ENCODE data around the gene THUMPD3.

Gene THUMPD3, protein sequence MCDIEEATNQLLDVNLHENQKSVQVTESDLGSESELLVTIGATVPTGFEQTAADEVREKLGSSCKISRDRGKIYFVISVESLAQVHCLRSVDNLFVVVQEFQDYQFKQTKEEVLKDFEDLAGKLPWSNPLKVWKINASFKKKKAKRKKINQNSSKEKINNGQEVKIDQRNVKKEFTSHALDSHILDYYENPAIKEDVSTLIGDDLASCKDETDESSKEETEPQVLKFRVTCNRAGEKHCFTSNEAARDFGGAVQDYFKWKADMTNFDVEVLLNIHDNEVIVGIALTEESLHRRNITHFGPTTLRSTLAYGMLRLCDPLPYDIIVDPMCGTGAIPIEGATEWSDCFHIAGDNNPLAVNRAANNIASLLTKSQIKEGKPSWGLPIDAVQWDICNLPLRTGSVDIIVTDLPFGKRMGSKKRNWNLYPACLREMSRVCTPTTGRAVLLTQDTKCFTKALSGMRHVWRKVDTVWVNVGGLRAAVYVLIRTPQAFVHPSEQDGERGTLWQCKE

DNA sequence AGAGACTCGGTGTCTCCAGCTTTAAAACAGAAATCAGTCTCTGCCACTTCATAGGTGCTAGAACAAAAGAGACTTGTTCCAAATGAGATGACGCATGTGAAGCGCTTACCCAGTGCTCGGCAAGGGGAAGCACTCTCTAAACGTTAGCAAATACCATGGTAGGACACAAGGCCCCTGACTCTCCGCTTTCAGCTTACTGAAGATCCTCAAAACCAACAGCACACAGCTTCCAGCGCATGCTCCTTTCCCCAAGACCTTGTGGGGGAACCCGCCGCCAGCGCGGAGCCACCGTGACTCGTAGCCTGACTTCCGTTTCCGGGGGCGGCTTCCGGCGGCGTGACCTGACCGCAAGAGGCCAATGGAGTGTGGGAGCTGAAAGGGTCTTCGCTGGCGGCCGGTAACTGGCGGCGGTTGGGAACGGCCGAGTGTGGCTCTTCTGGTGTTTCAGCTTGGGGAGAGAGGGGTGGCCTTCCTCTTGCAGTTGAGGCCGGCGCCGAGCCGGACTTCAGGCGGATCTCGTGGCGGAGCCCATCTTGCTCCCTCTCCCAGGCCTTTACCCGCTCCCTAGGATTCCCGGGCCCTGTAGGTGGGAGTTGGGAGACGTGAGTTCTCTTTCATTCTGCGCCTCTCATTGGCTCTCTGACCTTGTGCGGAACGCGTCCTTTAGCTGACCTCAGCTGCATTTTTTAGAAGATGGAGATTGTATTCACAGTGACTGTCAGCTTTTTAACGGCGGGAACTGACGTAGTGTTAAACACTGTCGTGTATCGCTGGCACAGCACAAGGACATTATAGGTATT is at the start of gene THUMPD3:
Gene THUMPD3, plus strand, starts transcription at position 324 of the 800 bp plus-strand sequence. CDS start 2,015 bp downstream, outside the sequence.
- peak; percentile 93 for DNase-seq

DNA sequence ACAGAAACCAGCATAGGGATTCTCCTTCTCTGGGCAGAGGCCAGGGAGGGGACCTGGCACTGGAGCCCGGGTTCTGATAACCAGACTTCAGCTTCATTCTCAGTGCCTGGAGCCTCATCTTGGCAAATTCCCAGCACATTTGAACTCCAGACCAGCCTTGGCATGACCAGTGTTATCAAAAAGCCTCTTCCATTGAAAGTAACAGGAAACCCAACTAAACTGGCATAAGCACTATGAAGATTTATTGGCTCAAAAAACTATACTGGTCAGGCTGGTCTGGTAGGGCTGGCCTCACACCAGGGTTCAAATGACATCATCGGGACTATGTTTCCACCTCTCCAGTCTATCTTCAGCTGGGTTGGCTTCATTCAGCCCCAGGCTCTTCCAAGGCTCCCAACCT is 48.1 kb upstream of the THUMPD3 start:
- no peak for DNase-seq

DNA sequence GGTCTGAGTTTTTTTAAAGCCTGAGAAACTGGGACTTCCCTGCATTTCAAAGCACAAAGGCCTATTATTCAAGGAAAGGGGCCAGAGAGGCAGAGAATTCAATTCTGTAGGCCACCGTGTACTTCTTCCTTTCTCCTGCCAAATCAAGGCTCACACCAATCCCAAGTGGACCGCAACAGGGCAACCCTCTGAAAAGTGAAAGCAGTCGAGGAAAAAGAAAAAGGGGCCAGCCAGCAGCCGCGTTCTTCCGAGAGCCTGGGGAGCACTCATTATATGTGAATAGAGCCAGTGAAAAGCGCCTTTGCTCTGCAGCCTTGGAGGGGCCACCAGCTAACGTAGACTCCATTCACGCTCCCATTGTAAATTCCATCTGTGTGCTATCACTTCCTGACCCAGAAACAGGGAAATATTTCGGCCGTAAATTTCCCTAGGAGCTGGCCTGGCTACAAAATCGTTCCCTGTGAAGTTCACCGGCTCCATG is 45.9 kb upstream of the THUMPD3 start:
- DNase-seq: peak; percentile 77

DNA sequence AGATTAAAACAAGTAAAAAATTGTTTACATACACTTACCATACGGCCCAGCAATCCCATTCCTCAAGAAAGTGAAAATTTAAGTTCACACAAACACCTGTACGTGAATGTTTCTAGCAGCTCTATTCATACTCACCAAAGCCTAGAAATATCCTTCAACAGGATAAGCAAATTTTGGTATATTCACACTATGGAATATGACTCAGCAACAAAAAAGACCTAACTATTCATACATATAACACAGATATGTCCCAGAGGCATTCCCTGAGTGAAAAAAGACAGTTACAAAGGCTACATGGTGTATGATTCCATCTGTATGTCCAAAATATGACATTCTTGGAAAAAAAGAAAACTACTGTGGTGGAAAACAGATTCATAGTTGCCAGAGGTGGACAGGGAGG is 40.1 kb upstream of the THUMPD3 start:
- DNase-seq: no peak

DNA sequence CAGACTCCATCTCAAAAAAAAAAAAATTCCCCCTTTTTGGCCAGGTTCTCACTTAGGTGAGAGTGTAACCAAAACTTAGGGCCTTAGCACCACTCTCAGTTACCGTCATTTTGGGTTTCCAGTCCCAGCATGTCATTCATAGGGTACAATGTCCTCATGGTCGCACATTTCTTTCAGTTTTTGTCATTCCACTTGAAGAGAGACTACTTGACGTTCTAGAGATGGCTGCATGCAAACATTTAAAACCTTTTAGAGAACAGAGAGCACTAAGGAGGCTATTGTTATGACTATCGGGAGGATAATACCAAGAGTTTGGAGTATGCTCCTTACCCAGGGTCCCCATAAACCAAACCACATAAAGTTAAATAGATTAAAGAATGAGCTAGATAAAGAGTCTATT is 37.9 kb upstream of the THUMPD3 start:
- no peak for DNase-seq

DNA sequence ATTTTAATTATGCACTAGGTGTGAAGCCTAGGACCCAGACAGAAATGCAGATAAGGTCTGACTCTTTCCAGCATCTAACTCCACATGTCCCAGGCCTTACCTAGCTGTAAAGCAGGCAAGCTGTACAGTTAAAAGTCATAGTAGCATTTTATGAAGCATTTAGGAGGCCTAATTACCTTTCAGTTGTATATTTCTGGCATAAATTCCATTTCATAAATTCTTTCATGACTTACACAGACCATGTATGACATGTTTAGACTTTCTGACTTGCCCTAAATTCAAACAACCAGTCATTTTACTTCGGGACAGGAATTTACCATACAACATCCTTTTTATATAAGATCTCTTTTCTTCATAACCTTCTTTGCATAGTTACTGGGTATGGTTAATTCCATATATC is 35.3 kb upstream of the THUMPD3 start:
- DNase-seq: no peak

DNA sequence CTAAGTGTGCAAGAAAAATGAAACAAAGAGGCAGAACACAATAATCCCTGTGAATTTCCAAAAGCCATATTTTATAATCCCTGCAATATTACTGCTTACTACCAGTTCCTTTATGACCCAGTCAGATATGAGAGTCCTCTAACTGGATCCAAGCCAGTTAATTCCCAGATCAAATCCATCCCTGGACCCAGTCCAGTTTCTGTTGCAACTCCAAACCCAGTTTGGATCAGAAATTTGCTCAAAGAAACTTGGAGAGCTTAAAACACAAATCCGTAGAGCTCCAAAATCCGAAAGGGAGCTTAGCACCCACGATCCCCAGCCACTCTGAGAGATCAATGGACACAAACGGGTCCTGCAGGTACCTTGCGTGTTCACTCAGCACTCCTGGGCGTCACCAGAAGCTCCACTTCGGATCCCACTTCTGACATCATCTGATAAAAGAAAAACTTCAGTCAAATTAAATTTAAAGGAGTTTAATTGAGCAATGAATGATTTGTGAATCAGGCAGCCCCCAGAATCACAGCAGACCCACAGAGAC is 32.6 kb upstream of the THUMPD3 start:
- DNase-seq: no peak

DNA sequence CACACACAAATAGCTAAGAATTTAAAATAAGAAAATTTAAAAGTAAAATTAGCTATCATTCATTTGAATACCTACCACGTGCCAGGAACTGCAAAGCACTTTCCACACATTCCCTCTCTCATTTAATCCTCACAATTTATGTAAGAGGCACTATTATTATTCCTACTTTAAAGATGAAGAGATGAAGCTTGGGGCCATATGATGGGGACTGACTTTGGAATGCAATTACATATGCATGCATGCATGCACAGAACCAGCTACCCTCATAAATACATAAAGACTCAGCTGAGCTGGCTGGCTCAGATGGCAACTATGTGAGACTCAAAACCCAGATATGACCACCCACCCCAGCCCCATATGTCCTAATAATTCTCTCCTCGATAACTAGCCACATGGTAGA is 31.7 kb upstream of the THUMPD3 start:
- DNase-seq: peak; percentile 36

DNA sequence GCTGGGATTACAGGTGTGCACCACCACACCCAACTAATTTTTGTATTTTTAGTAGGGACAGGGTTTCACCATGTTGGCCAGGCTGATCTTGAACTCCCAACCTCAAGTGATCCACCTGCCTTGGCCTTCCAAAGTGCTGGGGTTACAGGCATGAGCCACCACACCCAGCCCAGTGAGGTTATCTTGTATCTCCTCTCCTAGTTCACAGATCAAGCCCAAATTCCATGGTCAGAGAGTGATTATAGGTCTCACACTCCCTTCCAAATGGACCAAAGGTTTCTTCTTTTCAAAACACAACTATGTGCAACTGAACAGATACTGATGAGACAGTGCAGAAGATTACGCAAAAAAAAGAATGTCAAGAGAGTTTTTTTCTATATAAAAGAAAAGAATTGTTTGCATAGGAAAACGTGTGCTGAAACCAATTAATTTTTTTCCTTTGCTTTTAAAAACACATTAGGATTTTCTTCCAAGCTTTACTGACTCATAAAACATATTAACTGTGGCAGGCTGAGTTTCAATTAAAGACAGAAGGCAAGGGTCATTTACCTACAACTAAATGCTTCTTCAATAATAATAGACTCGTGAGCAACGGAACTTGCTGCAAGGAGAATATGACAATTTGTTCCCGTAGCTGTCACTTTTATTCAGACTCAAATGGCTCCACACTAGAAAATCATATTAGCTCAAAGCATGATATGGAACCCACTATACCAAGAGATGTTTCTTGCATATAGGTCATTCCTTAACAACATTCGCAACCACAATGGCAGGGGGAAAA is 30.4 kb upstream of the THUMPD3 start:
- DNase-seq: no peak

DNA sequence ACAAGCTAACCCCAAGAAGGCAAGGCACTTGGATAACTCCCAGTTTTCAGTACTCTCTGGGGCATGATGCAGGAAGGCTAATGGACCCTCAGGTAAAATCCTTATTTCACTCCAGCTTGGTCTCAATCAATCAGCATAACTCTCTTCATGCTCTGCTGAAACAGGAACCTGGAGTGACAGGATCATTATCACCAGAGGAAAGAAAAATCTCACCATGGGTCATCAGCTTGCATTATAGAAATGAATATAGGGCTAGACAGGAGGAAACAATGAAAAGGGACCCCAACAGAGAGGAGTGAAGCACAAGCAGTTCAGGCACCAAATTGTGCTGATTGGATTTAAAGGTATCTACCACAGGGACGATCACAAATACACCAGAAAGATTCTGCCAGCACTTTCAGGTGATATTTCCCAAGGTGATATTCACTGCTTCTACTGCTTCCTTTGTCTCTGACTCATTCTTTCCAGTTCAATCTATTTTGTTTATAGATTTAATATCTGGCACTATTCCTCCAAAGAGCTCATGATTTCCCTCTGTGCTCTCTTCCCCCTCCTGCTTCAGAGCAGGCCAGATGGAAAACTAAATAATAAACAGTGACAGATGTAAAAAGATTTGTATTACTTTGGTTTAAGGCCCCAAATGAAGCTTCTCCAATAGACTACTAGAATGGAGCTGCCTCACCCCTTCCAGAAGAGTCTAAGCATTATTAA is 22.9 kb upstream of the THUMPD3 start:
- DNase-seq: no peak

DNA sequence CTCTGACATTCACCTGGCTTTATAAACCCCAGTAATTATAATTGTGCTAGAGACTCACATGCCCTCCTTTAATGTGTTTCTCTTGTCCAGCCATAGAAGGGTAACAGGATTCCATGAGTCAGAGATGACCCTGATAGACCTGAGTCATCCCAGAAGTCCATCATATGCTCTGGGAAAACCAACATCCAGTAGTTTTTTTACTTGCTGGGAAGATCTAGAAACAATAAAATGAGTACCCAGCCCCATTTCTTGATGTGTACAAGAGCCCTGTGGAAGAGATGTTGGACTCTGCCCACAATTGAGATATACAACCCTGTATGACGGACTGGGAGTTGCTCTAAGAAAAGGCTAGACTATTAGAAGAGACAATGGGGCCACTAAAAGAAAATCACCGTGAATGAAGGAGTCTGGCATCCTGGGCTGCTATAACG is 22.4 kb upstream of the THUMPD3 start:
- DNase-seq: peak; percentile 87

DNA sequence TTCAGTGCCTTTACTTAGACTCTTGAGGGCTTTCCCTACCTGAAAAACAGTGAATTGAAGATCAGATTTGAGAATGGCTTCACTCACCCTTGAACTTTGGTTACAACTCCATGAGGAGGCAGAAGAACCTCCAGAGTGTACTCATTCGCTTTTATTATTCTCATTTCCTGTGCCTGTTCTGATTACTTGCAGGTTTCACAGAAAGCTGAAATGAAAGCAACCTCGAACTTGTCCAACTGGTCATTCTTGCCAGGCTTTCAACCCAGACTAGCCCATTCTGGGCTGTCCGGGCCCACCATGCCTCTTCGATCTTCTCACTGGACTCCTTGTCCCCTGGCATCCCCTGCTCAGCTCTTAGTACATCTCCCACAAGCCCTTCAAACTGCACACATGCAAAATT is 20.2 kb upstream of the THUMPD3 start:
- DNase-seq: no peak

DNA sequence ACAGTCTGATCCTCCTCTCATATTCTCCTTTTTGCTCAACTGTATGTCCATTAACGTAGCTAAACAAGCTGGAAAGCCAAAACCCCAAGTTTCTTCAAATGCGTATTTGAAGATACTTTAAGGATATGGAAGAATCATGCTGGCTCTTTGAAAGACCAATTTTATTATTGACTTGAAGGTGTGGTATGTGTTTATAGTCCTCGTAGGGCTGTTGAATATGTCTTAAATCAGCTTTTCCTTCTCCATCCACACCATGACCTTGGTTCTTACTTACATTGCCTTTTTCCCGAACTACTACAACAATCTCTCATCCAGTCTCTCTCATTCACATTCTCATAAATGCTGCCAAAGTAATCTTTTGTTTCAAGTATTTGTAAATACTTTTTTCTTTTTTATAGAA is 19.7 kb upstream of the THUMPD3 start:
- no peak for DNase-seq

DNA sequence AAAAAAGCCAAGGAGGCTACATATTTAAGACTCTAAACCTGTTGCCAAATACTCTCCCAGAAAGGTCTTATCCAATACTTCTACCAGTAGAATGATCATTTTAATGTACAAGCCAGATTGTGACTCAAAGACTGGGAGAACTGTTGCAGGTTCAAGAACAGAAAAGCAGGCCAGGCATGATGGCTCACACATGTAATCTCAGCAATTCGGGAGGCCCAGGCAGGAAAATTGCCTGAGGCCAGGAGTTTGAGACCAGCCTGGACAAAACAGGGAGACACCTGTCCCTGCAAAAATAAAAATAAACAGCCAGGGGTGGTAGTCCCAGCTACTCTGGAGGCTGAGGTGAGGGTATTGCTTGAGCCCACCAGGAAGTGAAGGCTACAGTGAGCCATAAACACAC is 17.8 kb upstream of the THUMPD3 start:
- DNase-seq: no peak

DNA sequence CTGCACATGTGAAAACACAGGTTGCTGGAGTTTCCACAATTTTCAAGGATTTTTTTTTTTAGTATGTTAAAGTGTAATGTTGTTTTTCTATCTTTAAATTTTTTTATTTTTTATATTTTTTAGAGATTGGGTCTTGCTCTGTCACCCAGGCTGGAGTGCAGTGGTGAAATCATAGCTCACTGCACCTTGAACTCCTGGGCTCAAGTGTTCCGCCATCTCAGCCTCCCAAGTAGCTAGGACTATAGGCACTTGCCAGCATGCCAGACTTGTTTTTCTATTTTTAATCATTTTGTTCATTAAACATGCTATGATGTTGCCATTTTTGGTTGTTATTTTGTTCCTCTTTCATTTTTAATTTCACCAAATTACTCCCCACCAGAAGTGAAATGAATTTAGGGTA is 16.7 kb upstream of the THUMPD3 start:
- DNase-seq: no peak

DNA sequence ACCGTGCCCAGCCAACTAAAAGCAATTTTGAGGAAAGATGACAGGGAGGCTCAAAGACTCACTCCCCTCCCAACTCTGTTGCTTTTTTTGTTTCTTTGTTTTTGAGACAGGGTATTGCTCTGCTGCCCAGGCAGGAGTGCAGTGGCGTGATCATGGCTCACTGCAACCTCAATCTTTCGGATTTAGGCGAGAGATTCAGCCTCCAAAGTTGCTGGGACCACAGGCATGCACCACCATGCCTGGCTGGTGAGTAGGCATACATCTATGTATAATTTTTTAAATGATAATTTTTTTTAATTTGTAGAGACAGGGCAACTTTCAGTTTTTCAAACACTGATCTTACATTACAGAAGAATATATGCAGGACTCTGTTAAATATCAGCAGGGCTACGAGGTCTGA is 15.8 kb upstream of the THUMPD3 start:
- peak; percentile 56 for DNase-seq

DNA sequence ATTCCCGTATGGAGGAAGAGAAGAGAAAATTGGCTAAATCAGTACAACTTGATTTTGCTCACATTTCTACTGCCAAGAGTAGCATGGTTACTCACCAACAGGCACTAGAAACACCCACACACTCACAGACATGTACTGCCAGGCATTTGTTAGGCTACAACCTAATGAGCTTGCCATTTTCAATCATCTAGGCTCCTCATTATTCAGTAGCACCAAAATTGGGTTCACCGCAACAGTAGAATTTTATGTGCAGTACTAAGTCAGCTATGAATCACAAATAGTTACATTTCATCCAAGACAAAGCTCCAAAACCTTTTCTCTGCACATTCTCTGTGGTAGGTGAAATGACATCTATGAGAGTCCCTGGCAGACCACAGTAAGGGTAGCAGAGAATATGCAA is 15.0 kb upstream of the THUMPD3 start:
- peak; percentile 55 for DNase-seq

DNA sequence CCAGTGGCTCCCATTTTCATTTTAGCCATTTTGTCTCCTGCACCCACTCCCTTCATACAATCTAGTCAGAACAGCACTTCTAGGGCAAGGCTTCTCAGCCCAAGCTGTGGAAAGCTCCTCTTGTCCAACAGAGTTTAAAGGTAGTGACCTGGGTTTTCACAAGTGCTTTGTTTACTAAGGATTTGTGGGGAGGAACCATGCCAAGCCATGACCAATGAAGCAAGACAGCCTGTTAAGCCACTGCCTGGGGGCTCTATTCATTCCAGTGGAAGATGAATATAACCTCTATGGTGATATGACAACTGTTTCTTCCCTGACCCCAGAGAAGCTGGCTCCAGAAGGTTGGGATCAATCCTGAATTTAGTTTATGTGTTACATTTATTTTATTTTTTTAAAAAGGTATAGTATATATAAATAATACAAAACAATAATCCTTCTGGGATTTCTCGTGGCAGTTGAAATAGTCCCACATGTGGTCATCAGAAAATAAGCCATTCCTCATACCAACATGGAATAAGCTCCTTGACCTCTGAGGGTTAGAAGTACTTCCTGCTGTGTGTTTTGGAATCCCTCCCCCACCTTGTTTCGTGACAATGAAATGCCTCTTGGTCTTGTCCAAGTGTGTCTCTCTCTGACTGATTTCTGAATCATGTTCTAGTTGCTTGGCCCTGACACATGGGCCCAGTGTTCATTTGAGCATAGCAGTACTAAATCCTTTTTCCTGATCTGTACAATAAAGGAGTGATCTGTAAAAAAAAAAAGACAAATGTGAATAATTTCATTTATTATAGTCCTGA is 13.3 kb upstream of the THUMPD3 start:
- peak; percentile 93 for DNase-seq

DNA sequence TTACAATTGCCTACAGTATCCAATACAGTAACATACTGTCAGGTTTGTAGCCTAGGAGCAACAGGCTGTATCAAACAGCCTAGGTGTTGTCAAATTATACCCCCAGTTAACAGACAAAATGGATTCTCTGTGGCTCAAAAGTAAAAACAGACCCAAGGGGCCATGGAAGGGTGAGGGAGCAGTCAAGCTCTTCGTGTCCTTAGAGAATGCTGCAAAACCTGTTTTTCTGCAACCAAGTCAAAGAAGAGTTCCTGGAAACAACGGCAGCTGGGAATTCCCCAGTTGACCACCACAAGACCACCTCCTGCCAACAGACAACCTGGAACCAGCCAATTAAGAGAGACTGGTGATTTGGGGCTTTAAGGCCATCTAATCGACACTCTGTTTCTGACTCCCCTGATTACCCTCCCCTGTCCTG is 11.1 kb upstream of the THUMPD3 start:
- DNase-seq: no peak

DNA sequence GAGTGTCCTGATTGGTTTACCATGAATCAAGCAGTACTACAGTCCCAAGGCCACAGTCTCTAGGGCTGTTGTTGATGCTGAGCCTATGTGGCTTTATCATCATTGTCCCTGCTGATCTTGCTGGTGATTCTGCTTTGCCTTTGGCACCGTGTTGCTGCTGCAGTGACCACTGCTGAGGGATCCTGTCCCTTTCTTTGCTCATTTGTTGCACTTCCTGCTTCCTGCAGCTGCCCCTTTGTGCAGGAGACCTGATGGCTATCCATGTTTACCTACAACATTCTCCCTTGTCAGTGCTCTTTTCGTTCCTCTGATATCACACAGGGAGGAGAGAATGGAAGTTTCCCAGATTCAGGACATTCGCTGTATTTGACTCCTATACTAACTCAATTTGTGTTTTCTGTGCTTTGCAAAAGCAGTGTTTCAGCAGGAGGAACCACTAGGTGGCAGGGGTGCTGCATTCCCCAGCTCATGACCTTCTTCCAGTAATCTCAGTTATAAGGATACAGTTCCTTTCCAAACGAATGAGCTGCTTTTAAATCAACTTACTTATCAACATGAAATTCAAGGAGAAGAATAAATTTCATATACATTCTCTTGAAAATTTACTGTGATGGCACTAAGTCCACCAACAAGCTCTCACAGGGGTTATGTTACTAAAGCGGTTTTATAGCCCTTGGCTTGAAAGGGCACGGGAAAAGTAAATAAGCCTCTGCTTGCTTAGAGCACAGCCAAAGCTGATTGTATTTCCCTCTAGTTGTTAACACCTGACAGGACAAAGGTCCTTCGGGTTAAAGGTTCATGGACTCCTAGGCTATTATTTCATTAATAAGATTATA is 9.7 kb upstream of the THUMPD3 start:
- DNase-seq: peak; percentile 64

All from EL (cell line).